ENCODE results near the gene SF3B2. TPM values are rescaled to one million over a fixed set of nuclear protein-coding genes. Genes with fewer than 3 reads are reported as not detected.

The SF3B2 gene
- total RNA-seq, 1 donor from 2014 or later, result 204 TPM

- no peak for DNase-seq (ENCODE audit: low read depth)
- TF ChIP-seq CTCF (conservative IDR thresholded peaks at IDR 0.05; ENCODE audit: low read depth, low read length), result no peak
- H3K4me3 ChIP-seq (ENCODE audit: low read depth, low read length), result no peak overlapping the region
These were observed 8.9 kb upstream of the SF3B2 start for GRCh38 chr11:66042996-66043906.

- H3K4me3 ChIP-seq (ENCODE audit: low read depth, low read length), result no peak overlapping the region
- DNase-seq (ENCODE audit: low read depth), result no peak
These were observed 7.4 kb upstream of the SF3B2 start for GRCh38 chr11:66044757-66045156.

GRCh38 chr11:66045177-66045639 lies 7.0 kb upstream of the SF3B2 start:
- TF ChIP-seq CTCF (conservative IDR thresholded peaks at IDR 0.05; ENCODE audit: low read depth, low read length), result peak; percentile 94
- H3K4me3 ChIP-seq (ENCODE audit: low read depth, low read length), result no peak overlapping the region
- DNase-seq (ENCODE audit: low read depth), result no peak

More at GRCh38 chr11:66044757-66045156, 7.4 kb upstream of the SF3B2 start:
- no peak for TF ChIP-seq CTCF (conservative IDR thresholded peaks at IDR 0.05; ENCODE audit: low read depth, low read length)

- H3K4me3 ChIP-seq (ENCODE audit: low read depth, low read length), result no peak overlapping the region
- no peak for TF ChIP-seq CTCF (conservative IDR thresholded peaks at IDR 0.05; ENCODE audit: low read depth, low read length)
- DNase-seq (ENCODE audit: low read depth), result no peak
These were observed 5.3 kb upstream of the SF3B2 start for GRCh38 chr11:66046901-66047300.

GRCh38 chr11:66047541-66048365 lies 4.4 kb upstream of the SF3B2 start:
- no peak for TF ChIP-seq CTCF (conservative IDR thresholded peaks at IDR 0.05; ENCODE audit: low read depth, low read length)
- no peak overlapping the region for H3K4me3 ChIP-seq (ENCODE audit: low read depth, low read length)
- no peak for DNase-seq (ENCODE audit: low read depth)

- no peak for DNase-seq (ENCODE audit: low read depth)
- H3K4me3 ChIP-seq (ENCODE audit: low read depth, low read length), result no peak within 1 kb of the TSS
- TF ChIP-seq CTCF (conservative IDR thresholded peaks at IDR 0.05; ENCODE audit: low read depth, low read length), result no peak
These were observed 3.4 kb upstream of the SF3B2 start, which contains the start of gene GAL3ST3 for GRCh38 chr11:66048547-66049323. Gene GAL3ST3 (minus strand): TSS chr11:66049161. CDS start chr11:66045415, 3,746 bp downstream.

Data from epithelial cell of proximal tubule (primary cell).